Adrenal gland (tissue), 12 donors: ENCODE results near the gene CERS4. TPM values are rescaled to one million over a fixed set of nuclear protein-coding genes. Genes with fewer than 3 reads are reported as not detected.
"Not testable (repeated sequence)": the region's sequence is repeated elsewhere in the genome, so short reads cannot be mapped to it uniquely, and the experiment has no call there.

Experiments used
- DNase-seq, 7 donors: peaks; one replicate each; pipeline ENCODE4 v3.0.0-alpha.2; 2019 to 2020
- H3K27ac ChIP-seq, 5 donors: fragments of 200-600 bp; sonication (generic) in 4 of 5; 1 replicate in 3 of 5; 2 replicates in 2 of 5; pipeline versions ENCODE4 v1.5.1 to v1.8.0; 2016 to 2020; ENCODE audit warnings: mild to moderate bottlenecking in 1 of 5
- H3K27me3 ChIP-seq: fragments of 200-600 bp; 2 replicates; pipeline ENCODE4 v1.8.0; 2021
- H3K36me3 ChIP-seq, 2 donors: fragments of 200-600 bp; replicated peaks in 1 of 2; 1 replicate in 1 of 2; 2 replicates in 1 of 2; pipeline versions ENCODE4 v1.5.1 to v1.8.0; 2018 to 2022
- H3K4me1 ChIP-seq, 2 donors: fragments of 200-600 bp; replicated peaks in 1 of 2; 1 replicate in 1 of 2; 2 replicates in 1 of 2; pipeline versions ENCODE4 v1.5.1 to v1.8.0; 2018 to 2021
- H3K4me3 ChIP-seq, 4 donors: fragments of 200-600 bp; sonication (generic) in 3 of 4; one replicate each; pipeline ENCODE4 v1.5.1; 2016 to 2018
- H3K9me3 ChIP-seq, 3 donors: fragments of 200-600 bp; sonication (generic) in 1 of 3; replicated peaks in 1 of 3; 1 replicate in 2 of 3; 2 replicates in 1 of 3; pipeline versions ENCODE4 v1.5.1 to v1.8.0; 2016 to 2021
- CTCF ChIP-seq, 6 experiments: fragments of 450-650 bp in 4 of 6; fragments of 200-600 bp in 2 of 6; sonication (generic) in 1 of 6; IDR thresholded peaks; 1 replicate in 5 of 6; 2 replicates in 1 of 6; pipeline versions ENCODE4 v1.5.1 to v1.8.0; 2016 to 2021; ENCODE audit warnings: antibody characterized with exemption in 6 of 6, mild to moderate bottlenecking in 2 of 6, moderate library complexity in 1 of 6
- POLR2A ChIP-seq, 2 donors: fragments of 450-650 bp; IDR thresholded peaks; one replicate each; pipeline ENCODE4 v1.6.1; 2017; ENCODE audit warnings: antibody characterized with exemption in 2 of 2, mild to moderate bottlenecking in 2 of 2, moderate library complexity in 1 of 2
- WGBS, 4 donors: extraction: QIAGEN DNeasy Blood & Tissue Kit in 2 of 4; methylation state at CpG; one replicate each; pipeline versions ENCODE4 v1.1.5 to v1.1.7; 2013 to 2017; 5-methylcytosine and 5-hydroxymethylcytosine counted together
- intact Hi-C, 2 donors: fragments of 100-400 bp; cut with DNase I; formaldehyde crosslinking; loops; one replicate each; pipeline versions ENCODE4 v1.14.1 to v1.15.0; 2022 to 2023
- polyA plus RNA-seq, 3 donors: library from polyadenylated mRNA; stranded (reverse); fragments of 200-250 nt in 2 of 3; fragments of 350-450 nt in 1 of 3; fragmentation: Illumina TruSeq in 1 of 3; extraction: RNeasy Lipid Tissue Mini Kit (QIAGEN cat#74804) in 1 of 3; gene quantifications; one replicate each; pipeline ENCODE4 v1.2.3, GENCODE V29; 2013 to 2014
- total RNA-seq, 9 donors: library from RNA; depleted of rRNA in 4 of 9; stranded (reverse); fragments of >200 nt in 4 of 9; fragments of 120-200 nt in 1 of 9; fragmentation: NEBNext Ultra II Directional in 1 of 9; extraction: Animal tissue kit (Norgen Biotek cat#: 25700) in 1 of 9; gene quantifications; one replicate each; pipeline versions ENCODE4 v1.1.0 to v1.2.4, GENCODE V29; 2013 to 2023
- donor health status: healthy with polysubstance abuse.
- donor health status: Bipolar disorder and iron deficiency.
- donor health status: DM: yes; HTN: yes; CAD: no.
- donor health status: DM: no; HTN: no; CAD: no.
- donor health status: DM: no; HTN: no; CAD: no.
- donor health status: DM: yes; HTN: yes; CAD: no.

CERS4 gene
- total and polyA plus RNA-seq, 12 donors = 5.5 to 64.4 (median 30.2) TPM

DNA sequence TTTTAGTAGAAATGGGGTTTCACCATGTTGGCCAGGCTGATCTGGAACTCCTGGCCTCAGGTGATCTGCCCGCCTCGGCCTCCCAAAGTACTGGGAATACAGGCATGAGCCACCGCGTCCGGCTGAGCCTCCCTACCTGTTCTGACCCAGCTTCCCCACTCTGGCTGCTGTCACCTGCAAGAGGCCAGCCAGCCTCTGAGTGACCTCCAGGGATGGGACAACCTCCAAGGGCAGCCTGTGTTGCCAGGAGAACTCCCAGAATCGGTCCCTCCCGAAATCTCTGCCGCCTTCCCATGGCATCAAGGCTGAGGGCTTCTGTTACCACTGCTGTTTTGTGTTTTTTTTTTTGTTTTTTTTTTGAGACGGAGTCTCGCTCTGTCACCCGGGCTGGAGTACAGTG, 11.3 kb downstream of the CERS4 start:
- no peaks in the 10 kb centered on the region for H3K27me3 ChIP-seq
- WGBS, 4 donors = 80 to 88% (median 84%) methylated on average over 10 to 11 of the region's 11 CpGs
- no peak for DNase-seq
- no peaks in the 10 kb centered on the region for H3K9me3 ChIP-seq
- no peaks in the 10 kb centered on the region for H3K4me1 ChIP-seq
- H3K36me3 ChIP-seq = no peaks in the 10 kb centered on the region
- intact Hi-C loops = no loop called here
- no peak for TF ChIP-seq POLR2A (IDR thresholded peaks at IDR 0.05)
- no peak for TF ChIP-seq CTCF (IDR thresholded peaks at IDR 0.05)
- no peak overlapping the region for H3K4me3 ChIP-seq
- H3K27ac ChIP-seq = no peak overlapping the region

DNA sequence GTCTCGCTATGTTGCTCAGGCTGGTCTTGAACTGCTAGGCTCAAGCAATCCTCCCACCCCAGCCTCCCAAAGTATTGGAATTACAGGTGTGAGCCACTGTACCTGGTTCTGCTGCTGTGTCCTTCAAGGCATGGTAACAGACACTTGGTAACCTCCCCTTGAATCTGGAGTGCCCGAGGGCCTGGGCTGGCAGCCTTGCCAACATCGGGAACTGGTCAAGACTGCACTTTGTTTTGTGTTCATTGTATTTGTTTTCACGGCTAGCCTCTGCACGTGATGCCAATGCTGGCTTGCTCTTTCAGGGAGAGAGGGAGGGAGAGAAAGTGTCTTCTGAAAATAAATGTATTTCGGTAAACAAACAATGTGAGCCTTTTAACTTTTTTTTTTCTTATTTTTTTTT, 12.0 kb downstream of the CERS4 start:
- H3K36me3 ChIP-seq = no peaks in the 10 kb centered on the region
- no peaks in the 10 kb centered on the region for H3K27me3 ChIP-seq
- no peaks in the 10 kb centered on the region for H3K4me1 ChIP-seq
- H3K4me3 ChIP-seq = no peak overlapping the region
- intact Hi-C loops = no loop called here
- WGBS, 4 donors = 75 to 84% (median 80%) methylated on average over 6 of the region's 6 CpGs
- TF ChIP-seq CTCF (IDR thresholded peaks at IDR 0.05) (no peak), POLR2A (IDR thresholded peaks at IDR 0.05) (no peak)
- no peak for DNase-seq
- no peak overlapping the region for H3K27ac ChIP-seq
- no peaks in the 10 kb centered on the region for H3K9me3 ChIP-seq

DNA sequence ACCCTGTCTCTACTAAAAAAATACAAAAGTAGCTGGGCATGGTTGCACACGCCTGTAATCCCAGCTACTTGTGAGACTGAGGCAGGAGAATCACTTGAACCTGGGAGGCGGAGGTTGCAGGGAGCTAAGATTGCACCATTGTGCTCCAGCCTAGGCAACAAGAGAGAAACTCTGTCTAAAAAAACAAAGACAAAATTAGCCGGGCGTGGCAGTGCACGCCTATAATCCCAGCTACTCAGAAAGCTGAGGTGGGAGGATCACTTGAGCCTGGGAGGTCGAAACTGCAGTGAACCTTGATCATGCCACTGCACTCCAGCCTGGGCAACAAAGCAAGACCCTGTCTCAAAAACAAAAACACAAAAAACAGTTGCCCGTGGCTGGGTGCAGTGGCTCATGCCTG, 14.3 kb downstream of the CERS4 start:
- intact Hi-C loops, H3K4me1 ChIP-seq, H3K27me3 ChIP-seq, H3K27ac ChIP-seq, H3K36me3 ChIP-seq, H3K4me3 ChIP-seq, DNase-seq, H3K9me3 ChIP-seq: not testable (repeated sequence)
- 74 to 86% (median 81%) methylated on average over 7 of the region's 7 CpGs for WGBS, 4 donors

DNA sequence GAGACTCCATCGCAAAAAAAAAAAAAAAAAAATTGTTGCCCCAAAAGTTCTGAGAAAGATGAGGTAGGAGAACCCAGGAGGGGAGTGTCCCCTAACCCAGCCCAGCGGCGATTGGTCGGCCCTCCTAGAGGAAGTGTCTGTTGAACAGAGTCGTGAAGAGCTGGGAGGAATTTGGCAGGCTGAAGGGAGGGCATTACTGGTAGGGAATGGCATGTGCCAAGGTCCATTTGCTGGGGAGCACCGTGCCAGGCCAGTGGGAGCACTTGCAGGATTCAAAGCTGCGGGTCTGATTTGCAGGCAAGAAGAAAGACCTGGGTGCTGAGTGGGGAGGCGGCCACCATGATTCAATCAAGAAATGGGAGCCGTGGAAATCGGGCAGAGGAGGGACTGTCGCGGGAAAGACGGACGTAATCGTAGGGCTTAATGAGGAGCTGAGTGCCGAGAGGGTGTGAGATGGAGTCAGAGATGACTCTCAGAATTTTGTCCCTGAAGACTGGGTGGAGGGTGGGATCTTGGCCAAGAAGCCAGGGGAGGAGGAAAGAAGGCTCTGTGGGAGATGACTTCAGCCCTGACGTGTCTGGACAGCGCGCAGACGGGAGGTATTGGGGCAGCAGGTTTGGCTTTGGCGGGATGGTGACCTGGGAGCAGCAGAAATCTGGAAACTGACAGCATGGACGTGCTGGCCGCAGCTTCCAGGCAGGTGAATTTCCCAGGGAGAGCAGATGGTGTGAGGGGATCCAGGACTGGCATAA, 15.4 kb downstream of the CERS4 start:
- DNase-seq = no peak
- Histone ChIP-seq H3K27me3 (no peaks in the 10 kb centered on the region), H3K4me1 (no peaks in the 10 kb centered on the region), H3K4me3 (no peak overlapping the region), H3K36me3 (no peaks in the 10 kb centered on the region), H3K27ac (no peak overlapping the region), H3K9me3 (no peaks in the 10 kb centered on the region)
- WGBS, 4 donors = 82 to 89% (median 88%) methylated on average over 22 to 23 of the region's 23 CpGs
- intact Hi-C loops = no loop called here
- no peak for TF ChIP-seq POLR2A (IDR thresholded peaks at IDR 0.05)
- TF ChIP-seq CTCF (IDR thresholded peaks at IDR 0.05) = no peak

DNA sequence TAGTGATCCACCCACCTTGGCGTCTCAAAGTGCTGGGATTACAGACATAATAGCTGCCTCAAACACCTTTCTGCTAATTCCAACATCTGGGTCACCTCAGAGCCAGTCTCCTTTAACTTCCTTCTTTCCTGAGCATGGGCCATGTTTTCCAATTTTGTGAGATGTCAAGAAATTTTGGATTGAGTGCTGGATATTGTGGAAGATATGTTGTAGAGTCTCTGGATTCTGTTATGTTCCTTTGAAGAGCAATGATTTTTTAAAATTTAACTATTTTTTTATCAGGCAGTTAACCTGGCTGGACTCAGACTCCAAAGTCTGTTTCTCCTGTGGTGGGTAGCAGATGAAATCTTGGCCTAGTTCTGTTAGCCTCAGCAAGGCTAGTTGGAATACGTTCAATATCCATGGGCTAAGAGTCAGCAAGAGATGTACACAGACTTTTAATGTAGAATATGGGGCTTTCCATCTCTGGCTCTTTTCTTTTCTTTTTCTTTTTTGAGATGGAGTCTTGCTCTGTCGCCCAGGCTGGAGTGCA, 22.0 kb downstream of the CERS4 start:
- TF ChIP-seq POLR2A (IDR thresholded peaks at IDR 0.05) (no peak), CTCF (IDR thresholded peaks at IDR 0.05) (no peak)
- peaks cover 0 to 12% (median 0%) of the 10 kb centered on the region in 3 donors for H3K9me3 ChIP-seq
- intact Hi-C loops = no loop called here
- no peaks in the 10 kb centered on the region for H3K27me3 ChIP-seq
- H3K36me3 ChIP-seq = no peaks in the 10 kb centered on the region
- H3K27ac ChIP-seq = no peak overlapping the region
- H3K4me1 ChIP-seq = no peaks in the 10 kb centered on the region
- WGBS, 4 donors = 63 to 92% (median 73%) methylated on average over 2 to 3 of the region's 3 CpGs
- DNase-seq = no peak
- H3K4me3 ChIP-seq = no peak overlapping the region
